ENCODE results near the gene ZNF467. TPM values are rescaled to one million over a fixed set of nuclear protein-coding genes. Genes with fewer than 3 reads are reported as not detected.

ZNF467 gene
- total and polyA plus RNA-seq, 2 donors, result 3.8 to 8.8 TPM

GRCh38 chr7:149784251-149784608 lies 10.8 kb upstream of the ZNF467 start:
- DNase-seq (ENCODE audit: low read depth in 6 of 9, low spot score in 9 of 9), result no peak
- Histone ChIP-seq H3K4me1 (ENCODE audit: control insufficient read depth in 2 of 2, insufficient read depth in 2 of 2, low read length in 2 of 2) (no peaks in the 10 kb centered on the region), H3K9me3 (ENCODE audit: control insufficient read depth in 2 of 2, insufficient read depth in 1 of 2, low read length in 1 of 2) (no peaks in the 10 kb centered on the region), H3K27me3 (ENCODE audit: control insufficient read depth in 2 of 2, insufficient read depth in 1 of 2, low read length in 1 of 2) (peaks cover 4 to 44% of the 10 kb centered on the region in 2 donors), H3K36me3 (ENCODE audit: control insufficient read depth in 2 of 2, insufficient read depth in 2 of 2, low read length in 1 of 2) (no peaks in the 10 kb centered on the region), H3K27ac (ENCODE audit: low read depth in 1 of 2, low read length in 1 of 2) (no peak overlapping the region), H3K4me3 (ENCODE audit: low read length in 2 of 2) (no peak overlapping the region)
- WGBS, result 91% methylated on average over 5 of the region's 5 CpGs

GRCh38 chr7:149783386-149784250 lies 10.2 kb upstream of the ZNF467 start:
- 92% methylated on average over 22 of the region's 22 CpGs for WGBS
- Histone ChIP-seq H3K36me3 (ENCODE audit: control insufficient read depth in 2 of 2, insufficient read depth in 2 of 2, low read length in 1 of 2) (no peaks in the 10 kb centered on the region), H3K9me3 (ENCODE audit: control insufficient read depth in 2 of 2, insufficient read depth in 1 of 2, low read length in 1 of 2) (no peaks in the 10 kb centered on the region), H3K27ac (ENCODE audit: low read depth in 1 of 2, low read length in 1 of 2) (no peak overlapping the region), H3K27me3 (ENCODE audit: control insufficient read depth in 2 of 2, insufficient read depth in 1 of 2, low read length in 1 of 2) (peaks cover 0 to 44% of the 10 kb centered on the region in 2 donors), H3K4me3 (ENCODE audit: low read length in 2 of 2) (no peak overlapping the region), H3K4me1 (ENCODE audit: control insufficient read depth in 2 of 2, insufficient read depth in 2 of 2, low read length in 2 of 2) (no peaks in the 10 kb centered on the region)
- DNase-seq (ENCODE audit: low read depth in 6 of 9, low spot score in 9 of 9), result no peak

GRCh38 chr7:149782682-149783345 lies 9.4 kb upstream of the ZNF467 start:
- 66% methylated on average over 18 of the region's 18 CpGs for WGBS
- H3K4me3 ChIP-seq (ENCODE audit: low read length in 2 of 2), result no peak overlapping the region
- no peaks in the 10 kb centered on the region for H3K36me3 ChIP-seq (ENCODE audit: control insufficient read depth in 2 of 2, insufficient read depth in 2 of 2, low read length in 1 of 2)
- H3K27ac ChIP-seq (ENCODE audit: low read depth in 1 of 2, low read length in 1 of 2), result no peak overlapping the region
- H3K4me1 ChIP-seq (ENCODE audit: control insufficient read depth in 2 of 2, insufficient read depth in 2 of 2, low read length in 2 of 2), result no peaks in the 10 kb centered on the region
- DNase-seq (ENCODE audit: low read depth in 6 of 9, low spot score in 9 of 9), result no peak
- peaks cover 0 to 42% of the 10 kb centered on the region in 2 donors for H3K27me3 ChIP-seq (ENCODE audit: control insufficient read depth in 2 of 2, insufficient read depth in 1 of 2, low read length in 1 of 2)
- no peaks in the 10 kb centered on the region for H3K9me3 ChIP-seq (ENCODE audit: control insufficient read depth in 2 of 2, insufficient read depth in 1 of 2, low read length in 1 of 2)

- H3K36me3 ChIP-seq (ENCODE audit: control insufficient read depth in 2 of 2, insufficient read depth in 2 of 2, low read length in 1 of 2), result no peaks in the 10 kb centered on the region
- H3K9me3 ChIP-seq (ENCODE audit: control insufficient read depth in 2 of 2, insufficient read depth in 1 of 2, low read length in 1 of 2), result no peaks in the 10 kb centered on the region
- no peak overlapping the region for H3K4me3 ChIP-seq (ENCODE audit: low read length in 2 of 2)
- 98% methylated on average over 13 of the region's 13 CpGs for WGBS
- no peaks in the 10 kb centered on the region for H3K4me1 ChIP-seq (ENCODE audit: control insufficient read depth in 2 of 2, insufficient read depth in 2 of 2, low read length in 2 of 2)
- H3K27ac ChIP-seq (ENCODE audit: low read depth in 1 of 2, low read length in 1 of 2), result no peak overlapping the region
- peaks cover 8 to 42% of the 10 kb centered on the region in 2 donors for H3K27me3 ChIP-seq (ENCODE audit: control insufficient read depth in 2 of 2, insufficient read depth in 1 of 2, low read length in 1 of 2)
- no peak for DNase-seq (ENCODE audit: low read depth in 6 of 9, low spot score in 9 of 9)
Observed at GRCh38 chr7:149781921-149782320, 8.5 kb upstream of the ZNF467 start.

- Histone ChIP-seq H3K27ac (ENCODE audit: low read depth in 1 of 2, low read length in 1 of 2) (no peak overlapping the region), H3K27me3 (ENCODE audit: control insufficient read depth in 2 of 2, insufficient read depth in 1 of 2, low read length in 1 of 2) (peaks cover 14 to 45% of the 10 kb centered on the region in 2 donors), H3K9me3 (ENCODE audit: control insufficient read depth in 2 of 2, insufficient read depth in 1 of 2, low read length in 1 of 2) (no peaks in the 10 kb centered on the region), H3K4me1 (ENCODE audit: control insufficient read depth in 2 of 2, insufficient read depth in 2 of 2, low read length in 2 of 2) (no peaks in the 10 kb centered on the region), H3K36me3 (ENCODE audit: control insufficient read depth in 2 of 2, insufficient read depth in 2 of 2, low read length in 1 of 2) (no peaks in the 10 kb centered on the region), H3K4me3 (ENCODE audit: low read length in 2 of 2) (no peak overlapping the region)
- no peak for DNase-seq (ENCODE audit: low read depth in 6 of 9, low spot score in 9 of 9)
- WGBS, result 95% methylated on average over 16 of the region's 16 CpGs
Observed at GRCh38 chr7:149780636-149781419, 7.4 kb upstream of the ZNF467 start.

- DNase-seq (ENCODE audit: low read depth in 6 of 9, low spot score in 9 of 9), result no peak
- 97% methylated on average over 17 of the region's 17 CpGs for WGBS
- H3K4me1 ChIP-seq (ENCODE audit: control insufficient read depth in 2 of 2, insufficient read depth in 2 of 2, low read length in 2 of 2), result no peaks in the 10 kb centered on the region
- H3K9me3 ChIP-seq (ENCODE audit: control insufficient read depth in 2 of 2, insufficient read depth in 1 of 2, low read length in 1 of 2), result no peaks in the 10 kb centered on the region
- H3K27me3 ChIP-seq (ENCODE audit: control insufficient read depth in 2 of 2, insufficient read depth in 1 of 2, low read length in 1 of 2), result peaks cover 19 to 48% of the 10 kb centered on the region in 2 donors
- no peak overlapping the region for H3K4me3 ChIP-seq (ENCODE audit: low read length in 2 of 2)
- H3K27ac ChIP-seq (ENCODE audit: low read depth in 1 of 2, low read length in 1 of 2), result no peak overlapping the region
- H3K36me3 ChIP-seq (ENCODE audit: control insufficient read depth in 2 of 2, insufficient read depth in 2 of 2, low read length in 1 of 2), result no peaks in the 10 kb centered on the region
Observed at GRCh38 chr7:149780056-149780455, 6.7 kb upstream of the ZNF467 start.

GRCh38 chr7:149779502-149779805 lies 6.1 kb upstream of the ZNF467 start:
- 96% methylated on average over 4 of the region's 4 CpGs for WGBS
- Histone ChIP-seq H3K27me3 (ENCODE audit: control insufficient read depth in 2 of 2, insufficient read depth in 1 of 2, low read length in 1 of 2) (peaks cover 25 to 52% of the 10 kb centered on the region in 2 donors), H3K9me3 (ENCODE audit: control insufficient read depth in 2 of 2, insufficient read depth in 1 of 2, low read length in 1 of 2) (no peaks in the 10 kb centered on the region), H3K4me3 (ENCODE audit: low read length in 2 of 2) (no peak overlapping the region), H3K27ac (ENCODE audit: low read depth in 1 of 2, low read length in 1 of 2) (no peak overlapping the region), H3K36me3 (ENCODE audit: control insufficient read depth in 2 of 2, insufficient read depth in 2 of 2, low read length in 1 of 2) (no peaks in the 10 kb centered on the region), H3K4me1 (ENCODE audit: control insufficient read depth in 2 of 2, insufficient read depth in 2 of 2, low read length in 2 of 2) (peaks cover 0 to 5% of the 10 kb centered on the region in 2 donors)
- DNase-seq (ENCODE audit: low read depth in 6 of 9, low spot score in 9 of 9), result no peak

GRCh38 chr7:149778696-149779501 lies 5.5 kb upstream of the ZNF467 start:
- Histone ChIP-seq H3K27ac (ENCODE audit: low read depth in 1 of 2, low read length in 1 of 2) (no peak overlapping the region), H3K4me1 (ENCODE audit: control insufficient read depth in 2 of 2, insufficient read depth in 2 of 2, low read length in 2 of 2) (peaks cover 0 to 10% of the 10 kb centered on the region in 2 donors), H3K4me3 (ENCODE audit: low read length in 2 of 2) (no peak overlapping the region), H3K9me3 (ENCODE audit: control insufficient read depth in 2 of 2, insufficient read depth in 1 of 2, low read length in 1 of 2) (no peaks in the 10 kb centered on the region), H3K36me3 (ENCODE audit: control insufficient read depth in 2 of 2, insufficient read depth in 2 of 2, low read length in 1 of 2) (no peaks in the 10 kb centered on the region), H3K27me3 (ENCODE audit: control insufficient read depth in 2 of 2, insufficient read depth in 1 of 2, low read length in 1 of 2) (peaks cover 31 to 55% of the 10 kb centered on the region in 2 donors)
- no peak for DNase-seq (ENCODE audit: low read depth in 6 of 9, low spot score in 9 of 9)
- 96% methylated on average over 11 of the region's 11 CpGs for WGBS

Measured in thymus (tissue), 11 donors.